Pancreas (tissue), 10 donors: Measurements from ENCODE around the gene UTP4. TPM values are rescaled to one million over a fixed set of nuclear protein-coding genes. Genes with fewer than 3 reads are reported as not detected.

ENCODE experiments used
- ATAC-seq, 4 donors: fragments of 200-7000 bp; cut with Tn5 transposase; one replicate each; pipeline versions ENCODE4 v1.8.0 to v1.9.1; 2020; ENCODE audit warnings: mild to moderate bottlenecking in 4 of 4, moderate library complexity in 4 of 4
- DNase-seq, 6 donors: peaks; one replicate each; pipeline ENCODE4 v3.0.0-alpha.2; 2020
- FAIRE-seq: peaks from 2 replicates; lab custom pipeline; 2012; peaks lifted over from hg19 to GRCh38; lab: Jason Lieb, UNC
- H3K27ac ChIP-seq, 4 donors: fragments of 200-600 bp; sonication (generic); 1 replicate in 3 of 4; 2 replicates in 1 of 4; pipeline versions ENCODE4 v1.5.0 to v1.8.0; 2020
- H3K27me3 ChIP-seq, 4 donors: fragments of 200-600 bp; one replicate each; pipeline ENCODE4 v1.8.0; 2021
- H3K36me3 ChIP-seq, 3 donors: fragments of 200-600 bp; sonication (generic) in 1 of 3; one replicate each; pipeline versions ENCODE4 v1.5.0 to v1.8.0; 2020 to 2021
- H3K4me1 ChIP-seq, 3 donors: fragments of 200-600 bp; one replicate each; pipeline ENCODE4 v1.8.0; 2021
- H3K4me3 ChIP-seq, 4 donors: fragments of 200-600 bp; sonication (generic) in 2 of 4; one replicate each; pipeline versions ENCODE4 v1.5.0 to v1.8.0; 2020 to 2021
- H3K9me3 ChIP-seq, 4 donors: fragments of 200-600 bp; one replicate each; pipeline ENCODE4 v1.8.0; 2021
- CTCF ChIP-seq, 4 donors: fragments of 200-600 bp; sonication (generic) in 3 of 4; IDR thresholded peaks; one replicate each; pipeline versions ENCODE4 v1.5.0 to v1.8.0; 2021; ENCODE audit warnings: antibody characterized with exemption in 4 of 4
- WGBS, 2 donors: extraction: QIAGEN DNeasy Blood & Tissue Kit; methylation state at CpG; one replicate each; pipeline ENCODE4 v1.1.7; 2013; 5-methylcytosine and 5-hydroxymethylcytosine counted together
- intact Hi-C, 3 donors: fragments of 100-400 bp; cut with DNase I; formaldehyde crosslinking; loops; one replicate each; pipeline versions ENCODE4 v1.11.1 to v1.14.2; 2022
- polyA plus RNA-seq, 2 donors: library from polyadenylated mRNA; stranded (reverse); fragments of 200-250 nt; gene quantifications; one replicate each; pipeline ENCODE4 v1.2.3, GENCODE V29; 2013
- total RNA-seq, 6 donors: library from RNA; stranded (reverse); fragmentation: NEBNext Ultra II Directional in 4 of 6; extraction: Animal tissue kit (Norgen Biotek cat#: 25700) in 4 of 6; gene quantifications; one replicate each; pipeline versions ENCODE4 v1.2.1 to v1.2.4, GENCODE V29; 2021 to 2023
- donor health status: healthy with polysubstance abuse.
- donor health status: DM: no; HTN: no; CAD: no; lungs with moderate emphysema.
- donor health status: DM: no; HTN: no; CAD: no.
- donor health status: control.
- donor health status: control.
- donor health status: Bipolar disorder and iron deficiency.
- donor health status: DM: yes; HTN: yes; CAD: no.
- donor health status: DM: no; HTN: no; CAD: no.
- donor health status: DM: no; HTN: no; CAD: no.
- donor health status: DM: yes; HTN: yes; CAD: no.

Gene UTP4
- total and polyA plus RNA-seq, 8 donors, result 11.6 to 29.0 (median 21.8) TPM

GRCh38 chr16:69191136-69191535 lies 58.7 kb downstream of the UTP4 start:
- Histone ChIP-seq H3K9me3 (no peaks in the 10 kb centered on the region), H3K4me3 (no peak overlapping the region), H3K27me3 (no peaks in the 10 kb centered on the region), H3K36me3 (no peaks in the 10 kb centered on the region), H3K27ac (no peak overlapping the region), H3K4me1 (peaks cover 23 to 40% (median 33%) of the 10 kb centered on the region in 3 donors)
- FAIRE-seq, result no peak
- no peak for DNase-seq
- TF ChIP-seq CTCF (IDR thresholded peaks at IDR 0.05), result no peak
- ATAC-seq, result no peak
- 89 to 93% methylated on average over 2 of the region's 2 CpGs for WGBS, 2 donors
- intact Hi-C loops, result no loop called here

- Histone ChIP-seq H3K27me3 (no peaks in the 10 kb centered on the region), H3K9me3 (no peaks in the 10 kb centered on the region), H3K36me3 (no peaks in the 10 kb centered on the region), H3K4me1 (peaks cover 23 to 31% (median 31%) of the 10 kb centered on the region in 3 donors), H3K27ac (peak overlapping the region in 2 of 4 donors; percentile 23 to 24), H3K4me3 (no peak overlapping the region)
- TF ChIP-seq CTCF (IDR thresholded peaks at IDR 0.05), result no peak
- no peak for DNase-seq
- ATAC-seq, result peak; percentile 58 to 84 (median 78)
- intact Hi-C loops, result no loop called here
- FAIRE-seq, result no peak
These were observed 61.4 kb downstream of the UTP4 start for GRCh38 chr16:69193855-69194254.

- Histone ChIP-seq H3K27me3 (no peaks in the 10 kb centered on the region), H3K4me3 (no peak overlapping the region), H3K9me3 (no peaks in the 10 kb centered on the region), H3K36me3 (no peaks in the 10 kb centered on the region), H3K4me1 (peaks cover 23 to 27% (median 24%) of the 10 kb centered on the region in 3 donors), H3K27ac (no peak overlapping the region)
- DNase-seq (no peak), FAIRE-seq (no peak), ATAC-seq (no peak)
- no peak for TF ChIP-seq CTCF (IDR thresholded peaks at IDR 0.05)
- intact Hi-C loops, result no loop called here
These were observed 62.0 kb downstream of the UTP4 start for GRCh38 chr16:69194488-69194887.

- Histone ChIP-seq H3K9me3 (no peaks in the 10 kb centered on the region), H3K36me3 (no peaks in the 10 kb centered on the region), H3K4me3 (no peak overlapping the region), H3K27me3 (no peaks in the 10 kb centered on the region), H3K4me1 (peaks cover 23 to 27% (median 24%) of the 10 kb centered on the region in 3 donors), H3K27ac (no peak overlapping the region)
- WGBS, 2 donors, result 50 to 55% methylated on average over 4 of the region's 4 CpGs
- no peak for TF ChIP-seq CTCF (IDR thresholded peaks at IDR 0.05)
- DNase-seq (no peak), ATAC-seq (no peak), FAIRE-seq (no peak)
- intact Hi-C loops, result no loop called here
These were observed 63.0 kb downstream of the UTP4 start for GRCh38 chr16:69195369-69196029.

- Histone ChIP-seq H3K9me3 (no peaks in the 10 kb centered on the region), H3K4me3 (no peak overlapping the region), H3K27ac (no peak overlapping the region), H3K36me3 (no peaks in the 10 kb centered on the region), H3K27me3 (no peaks in the 10 kb centered on the region), H3K4me1 (peaks cover 15 to 25% (median 21%) of the 10 kb centered on the region in 3 donors)
- FAIRE-seq, result no peak
- ATAC-seq, result no peak
- TF ChIP-seq CTCF (IDR thresholded peaks at IDR 0.05), result no peak
- intact Hi-C loops, result no loop called here
- DNase-seq, result no peak
These were observed 65.1 kb downstream of the UTP4 start for GRCh38 chr16:69197573-69197972.
